A549 (cell line): ENCODE results near the gene SLBP.

Experiments
- BHLHE40 ChIP-seq: IDR thresholded peaks from 2 replicates; pipeline ENCODE4 v1.6.1; 2012; ENCODE audit warnings: low read depth, low read length, inconsistent platforms
- CHD2 ChIP-seq: fragments of 150-350 bp; IDR thresholded peaks from 2 replicates; pipeline ENCODE4 v1.6.1; 2014; ENCODE audit warnings: low read length; ENCODE audit not compliant: partially characterized antibody
- CTCF ChIP-seq: fragments of >200 bp; sonication (Bioruptor Twin); formaldehyde crosslinking; IDR thresholded peaks from 3 replicates; pipeline ENCODE4 v1.5.1; 2016
- EHMT2 ChIP-seq: fragments of 200-600 bp; sonication (generic); IDR thresholded peaks from 2 replicates; pipeline ENCODE4 v1.6.1; 2016; ENCODE audit warnings: antibody characterized with exemption, low read depth, mild to moderate bottlenecking, moderate library complexity
- EP300 ChIP-seq, 2 experiments: fragments of >200 bp; sonication (Bioruptor Twin); formaldehyde crosslinking; IDR thresholded peaks; 2 replicates in 1 of 2; 3 replicates in 1 of 2; pipeline ENCODE4 v1.6.1; 2016 to 2017
- ESRRA ChIP-seq: fragments of 150-350 bp; IDR thresholded peaks from 2 replicates; pipeline ENCODE4 v1.6.1; 2014; ENCODE audit warnings: mild to moderate bottlenecking, low read length, borderline replicate concordance
- FOSL2 ChIP-seq, 2 experiments: fragments of 450-650 bp in 1 of 2; fragments of >200 bp in 1 of 2; sonication (Bioruptor Twin) in 1 of 2; formaldehyde crosslinking; IDR thresholded peaks; 2 replicates each; pipeline versions ENCODE4 v1.5.0 to v1.6.1; 2016 to 2020; ENCODE audit warnings: mild to moderate bottlenecking in 1 of 2, moderate library complexity in 1 of 2
- HMGXB4 ChIP-seq: fragments of 250-450 bp; sonication (Bioruptor Pico); IDR thresholded peaks from 2 replicates; pipeline ENCODE4 v1.5.0; 2021; ENCODE audit warnings: mild to moderate bottlenecking, moderate library complexity, borderline replicate concordance
- MAX ChIP-seq: IDR thresholded peaks from 2 replicates; pipeline ENCODE4 v1.6.1; 2012

DNA sequence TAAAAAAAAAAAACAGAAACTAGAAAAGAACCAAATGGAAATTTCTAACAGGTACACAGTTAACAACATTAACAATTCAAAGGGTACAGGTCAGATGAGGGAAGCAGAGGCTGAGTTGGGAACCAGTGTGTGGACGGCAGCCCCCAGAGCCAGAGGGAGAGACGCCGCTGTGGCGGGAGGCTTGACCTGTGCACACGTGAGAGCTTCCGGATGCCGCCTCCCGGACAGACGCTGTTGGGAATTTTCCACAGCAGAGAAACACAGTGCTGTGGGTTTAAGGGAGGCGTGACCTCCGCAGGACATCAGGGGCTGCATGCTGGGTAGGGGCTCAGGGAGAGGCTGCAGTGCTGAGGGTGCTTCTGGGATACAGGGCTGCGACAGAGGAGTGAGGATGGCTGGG lies 31.4 kb upstream of the SLBP start:
- TF ChIP-seq CHD2, result no peak
- TF ChIP-seq EHMT2, result no peak
- TF ChIP-seq EP300 (IDR thresholded peaks at IDR 0.05), result no peak
- TF ChIP-seq ESRRA, result no peak
- TF ChIP-seq BHLHE40, result no peak
- no peak for TF ChIP-seq FOSL2 (IDR thresholded peaks at IDR 0.05)
- TF ChIP-seq FOSL2 (CRISPR knock-in tag; IDR thresholded peaks at IDR 0.05), result no peak
- no peak for TF ChIP-seq MAX
- TF ChIP-seq HMGXB4 (CRISPR knock-in tag), result no peak
- no peak for TF ChIP-seq CTCF
